HCT116 (cell line): ENCODE data around the gene RBBP8NL. TPM values are rescaled to one million over a fixed set of nuclear protein-coding genes. Genes with fewer than 3 reads are reported as not detected.

ENCODE experiments used
- ATAC-seq: fragments of 200-7000 bp; cut with Tn5 transposase; 2 replicates; pipeline ENCODE4 v1.9.1; 2020; ENCODE audit warnings: mild to moderate bottlenecking, moderate library complexity
- BruUV-seq: library from RNA; stranded (reverse); fragments of 400-500 nt; replicated peaks from 2 replicates; lab custom pipeline; 2021; lab: Mats Ljungman, UMichigan
- CTCF ChIA-PET: fragments of 300-600 bp; sonication (Branson Sonifier 250); formaldehyde crosslinking; loops from one replicate; lab custom pipeline; 2021; ENCODE audit warnings: antibody characterized with exemption; lab: Charles Lee
- POLR2A ChIA-PET: fragments of 300-600, 350-600 bp; sonication (Branson Sonifier 250); formaldehyde crosslinking; loops from one replicate; lab custom pipeline; 2021; ENCODE audit warnings: antibody characterized with exemption; lab: Charles Lee
- RAD21 ChIA-PET, 2 experiments: fragments of 300-600 bp; sonication (Branson Sonifier 250); formaldehyde crosslinking; loops; one replicate each; lab custom pipeline; 2023; ENCODE audit warnings: low total read pairs in 2 of 2; ENCODE audit not compliant: uncharacterized antibody in 2 of 2, unreplicated experiment in 2 of 2, low non-redundant PET in 1 of 2; lab: Charles Lee
- DNase-seq: peaks from one replicate; pipeline ENCODE4 v3.0.0-alpha.2; 2010; ENCODE audit warnings: low read depth, low spot score
- H2AFZ ChIP-seq: fragments of 200-600 bp; shearing (Covaris generic), sonication (generic); 2 replicates; pipeline ENCODE4 v1.6.1; 2017; ENCODE audit warnings: low read depth, mixed run types, mixed read lengths, antibody characterized with exemption, low read length; ENCODE audit not compliant: poor library complexity, severe bottlenecking
- H3K27ac ChIP-seq: 2 replicates; pipeline ENCODE4 v1.5.1; 2012; ENCODE audit warnings: low read depth, low read length
- H3K27me3 ChIP-seq: fragments of 200-600 bp; sonication (generic); 2 replicates; pipeline ENCODE4 v1.6.1; 2016; ENCODE audit warnings: mixed run types, low read length, mixed read lengths; ENCODE audit not compliant: insufficient read depth
- H3K36me3 ChIP-seq, 2 experiments: fragments of 200-500 bp in 1 of 2; fragments of 200-600 bp in 1 of 2; sonication (Bioruptor generic) in 1 of 2; sonication (generic) in 1 of 2; 2 replicates each; pipeline versions ENCODE4 v1.5.1 to v1.6.1; 2014 to 2016; ENCODE audit warnings: low read length in 2 of 2, inconsistent platforms in 1 of 2, mixed read lengths in 1 of 2, mixed run types in 1 of 2; ENCODE audit not compliant: insufficient read depth in 2 of 2, control insufficient read depth in 1 of 2
- H3K4me1 ChIP-seq, 2 experiments: fragments of 200-600 bp in 1 of 2; sonication (generic) in 1 of 2; 2 replicates each; pipeline versions ENCODE4 v1.5.1 to v1.6.1; 2012 to 2017; ENCODE audit warnings: low read length in 2 of 2, inconsistent platforms in 1 of 2, mild to moderate bottlenecking in 1 of 2, mixed read lengths in 1 of 2, mixed run types in 1 of 2, moderate library complexity in 1 of 2; ENCODE audit not compliant: insufficient read depth in 2 of 2, control insufficient read depth in 1 of 2
- H3K4me2 ChIP-seq: fragments of 200-600 bp; sonication (generic); 2 replicates; pipeline ENCODE4 v1.6.1; 2017; ENCODE audit warnings: mixed run types, low read length, mixed read lengths
- H3K4me3 ChIP-seq, 2 experiments: fragments of 200-600 bp in 1 of 2; sonication (generic) in 1 of 2; replicated peaks in 1 of 2; 2 replicates each; pipeline ENCODE4 v1.5.1; 2011 to 2016; ENCODE audit warnings: low read length in 2 of 2, control low read depth in 1 of 2, low read depth in 1 of 2, mild to moderate bottlenecking in 1 of 2, mixed read lengths in 1 of 2, mixed run types in 1 of 2
- H3K79me2 ChIP-seq: fragments of 200-600 bp; sonication (generic); 2 replicates; pipeline ENCODE4 v1.6.1; 2017; ENCODE audit warnings: mild to moderate bottlenecking, mixed run types, low read length, moderate library complexity, mixed read lengths; ENCODE audit not compliant: insufficient read depth
- H3K9ac ChIP-seq: fragments of 200-600 bp; sonication (generic); 2 replicates; pipeline ENCODE4 v1.6.1; 2016; ENCODE audit warnings: low read length, mixed read lengths
- H3K9me2 ChIP-seq: fragments of 200-600 bp; sonication (generic), shearing (Covaris generic); 2 replicates; pipeline ENCODE4 v1.6.1; 2017; ENCODE audit warnings: mixed run types, mild to moderate bottlenecking, moderate library complexity; ENCODE audit not compliant: insufficient read depth
- H3K9me3 ChIP-seq, 2 experiments: fragments of 200-500 bp in 1 of 2; fragments of 200-600 bp in 1 of 2; sonication (Bioruptor generic) in 1 of 2; sonication (generic) in 1 of 2; 2 replicates each; pipeline ENCODE4 v1.6.1; 2014 to 2017; ENCODE audit warnings: low read length in 2 of 2, mixed read lengths in 2 of 2, inconsistent platforms in 1 of 2, low read depth in 1 of 2, mild to moderate bottlenecking in 1 of 2, mixed run types in 1 of 2, moderate library complexity in 1 of 2; ENCODE audit not compliant: control insufficient read depth in 1 of 2, insufficient read depth in 1 of 2
- H4K20me1 ChIP-seq: fragments of 200-600 bp; sonication (generic), shearing (Covaris generic); 2 replicates; pipeline ENCODE4 v1.6.1; 2017; ENCODE audit warnings: mixed run types, mild to moderate bottlenecking, moderate library complexity; ENCODE audit not compliant: insufficient read depth
- CTCF ChIP-seq, 3 experiments: fragments of 200-600 bp in 1 of 3; sonication (generic) in 1 of 3; IDR thresholded peaks in 2 of 3; conservative IDR thresholded peaks in 1 of 3; 2 replicates each; pipeline ENCODE4 v1.5.1; 2012 to 2017; ENCODE audit warnings: low read depth in 2 of 3, low read length in 2 of 3, antibody characterized with exemption in 1 of 3, borderline replicate concordance in 1 of 3, control low read depth in 1 of 3, mild to moderate bottlenecking in 1 of 3, mixed read lengths in 1 of 3, mixed run types in 1 of 3, moderate library complexity in 1 of 3; ENCODE audit not compliant: insufficient read depth in 1 of 3
- ELF1 ChIP-seq: IDR thresholded peaks from 2 replicates; pipeline ENCODE4 v1.6.1; 2012; ENCODE audit warnings: low read depth, borderline replicate concordance
- MAX ChIP-seq: IDR thresholded peaks from 2 replicates; pipeline ENCODE4 v1.6.1; 2012
- RAD21 ChIP-seq: IDR thresholded peaks from 2 replicates; pipeline ENCODE4 v1.6.1; 2012; ENCODE audit warnings: low read depth, mild to moderate bottlenecking
- YY1 ChIP-seq: IDR thresholded peaks from 2 replicates; pipeline ENCODE4 v1.6.1; 2011; ENCODE audit warnings: low read length, low read depth, moderate library complexity, mild to moderate bottlenecking; ENCODE audit not compliant: insufficient replicate concordance; ENCODE audit errors: extremely low read depth
- intact Hi-C: fragments of 100-400 bp; cut with micrococcal nuclease; formaldehyde crosslinking; loops from 2 replicates; pipeline ENCODE4 v1.10.0; 2022
- total RNA-seq: library from RNA; stranded (reverse); gene quantifications from one replicate; pipeline ENCODE4 v1.2.1, GENCODE V29; 2021; ENCODE audit not compliant: unreplicated experiment

Gene RBBP8NL
- total RNA-seq, 1 experiment from 2014 or later: 0.59 TPM

GRCh38 chr20:62451156-62451767, 23.9 kb upstream of the RBBP8NL start (continued):
- TF ChIP-seq MAX (no peak), YY1 (no peak), ELF1 (no peak)

GRCh38 chr20:62449951-62450691, 22.8 kb upstream of the RBBP8NL start:
- Histone ChIP-seq H3K27ac (no peak overlapping the region), H3K79me2 (no peaks in the 10 kb centered on the region), H2AFZ (no peak overlapping the region), H3K4me3 (no peak overlapping the region), H3K9me3 (no peaks in the 10 kb centered on the region), H3K4me2 (no peak overlapping the region), H3K27me3 (0 out of 2 replicates have a peak, but pooled peaks cover 4% of the 10 kb centered on the region), H3K36me3 (no peaks in the 10 kb centered on the region), H3K4me1 (0 out of 4 replicates have a peak, but pooled peaks cover 0 to 3% of the 10 kb centered on the region in 2 experiments), H3K9ac (no peak overlapping the region), H4K20me1 (no peaks in the 10 kb centered on the region), H3K9me2 (no peaks in the 10 kb centered on the region)
- RAD21 ChIA-PET: no interaction called here
- no peak for DNase-seq
- no peak for TF ChIP-seq RAD21
- peak in 2 of 3 experiments; percentile 24 to 33; a peak in 3 of 6 replicates for TF ChIP-seq CTCF (IDR thresholded peaks at IDR 0.05 in 2 of 3, conservative IDR thresholded peaks at IDR 0.05 in 1 of 3; ENCODE audit: borderline replicate concordance in 1 of 3, insufficient read depth in 1 of 3, low read depth in 2 of 3, low read length in 2 of 3)
- CTCF ChIA-PET: no interaction called here
- intact Hi-C loops: no loop called here
- peak; percentile 52 for ATAC-seq
- POLR2A ChIA-PET: no interaction called here
- BruUV-seq: no TSS peak
